Ishikawa (cell line): ENCODE data around the gene ZNF665.

ENCODE experiments used
- CEBPB ChIP-seq: IDR thresholded peaks from 2 replicates; pipeline ENCODE4 v1.6.1; 2012
- CREB1 ChIP-seq: IDR thresholded peaks from 2 replicates; pipeline ENCODE4 v1.6.1; 2012; ENCODE audit warnings: low read depth
- EGR1 ChIP-seq: IDR thresholded peaks from 2 replicates; pipeline ENCODE4 v1.6.1; 2012
- EP300 ChIP-seq: IDR thresholded peaks from 2 replicates; pipeline ENCODE4 v1.6.1; 2012; ENCODE audit warnings: borderline replicate concordance
- FOXM1 ChIP-seq: IDR thresholded peaks from 2 replicates; pipeline ENCODE4 v1.6.1; 2012; ENCODE audit warnings: low read depth, borderline replicate concordance
- MAX ChIP-seq: IDR thresholded peaks from 2 replicates; pipeline ENCODE4 v1.6.1; 2012
- NFIC ChIP-seq: IDR thresholded peaks from 2 replicates; pipeline ENCODE4 v1.6.1; 2012
- RAD21 ChIP-seq: IDR thresholded peaks from 2 replicates; pipeline ENCODE4 v1.6.1; 2012; ENCODE audit warnings: low read depth
- TAF1 ChIP-seq: IDR thresholded peaks from 2 replicates; pipeline ENCODE4 v1.6.1; 2012; ENCODE audit warnings: low read depth, mild to moderate bottlenecking
- TCF12 ChIP-seq: IDR thresholded peaks from 2 replicates; pipeline ENCODE4 v1.6.1; 2012; ENCODE audit warnings: low read depth
- TEAD4 ChIP-seq: IDR thresholded peaks from 2 replicates; pipeline ENCODE4 v1.6.1; 2012
- USF1 ChIP-seq: IDR thresholded peaks from 2 replicates; pipeline ENCODE4 v1.6.1; 2012
- YY1 ChIP-seq: IDR thresholded peaks from 2 replicates; pipeline ENCODE4 v1.6.1; 2012; ENCODE audit warnings: low read depth
- ZBTB7A ChIP-seq: IDR thresholded peaks from 2 replicates; pipeline ENCODE4 v1.6.1; 2012; ENCODE audit warnings: low read depth
- TF ChIP-seq, protein P1 (sequence below): IDR thresholded peaks from 2 replicates; pipeline ENCODE4 v1.6.1; 2012; ENCODE audit warnings: low read depth, mild to moderate bottlenecking

Gene ZNF665

DNA sequence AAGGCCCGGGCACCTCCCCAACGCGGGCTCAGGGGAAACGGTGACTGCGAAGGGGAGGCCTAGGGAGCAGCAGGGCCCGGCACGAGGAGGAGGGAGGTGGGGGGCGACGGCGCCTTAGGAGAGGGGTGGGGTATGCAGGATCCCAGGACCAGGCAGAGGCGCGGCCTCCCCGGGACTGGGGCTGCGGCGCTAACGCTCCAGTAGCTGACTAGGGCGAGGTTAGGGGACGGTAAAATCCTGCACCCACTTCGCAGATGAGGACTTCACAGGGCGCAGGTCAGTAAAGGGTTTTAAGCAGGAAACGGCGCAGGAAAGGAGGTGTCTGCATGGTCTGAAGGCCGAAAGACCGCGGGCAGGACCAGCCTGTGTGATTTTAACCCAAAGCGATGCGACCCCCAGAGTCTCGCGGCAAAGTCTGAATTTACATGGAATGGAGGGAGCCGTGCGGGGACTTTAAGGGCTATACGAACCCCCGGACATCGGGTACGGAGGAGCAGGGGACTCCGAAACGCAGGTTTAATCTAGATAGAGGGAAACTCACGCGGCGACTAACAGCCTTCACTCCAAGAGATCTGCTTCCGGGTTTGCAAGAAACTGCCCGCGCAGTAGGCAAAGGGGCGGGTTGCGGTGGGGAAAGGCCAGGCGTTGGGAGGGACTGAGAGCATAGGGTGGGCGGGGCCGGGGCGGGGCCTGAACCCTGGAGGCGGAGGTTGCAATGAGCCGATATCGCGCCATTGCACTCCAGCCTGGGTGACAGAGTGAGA, at the start of gene ZNF665:
Gene ZNF665, minus strand, starts transcription at position 588 of the 764 bp plus-strand sequence. CDS start 10,460 bp downstream, outside the sequence.
- TF ChIP-seq EGR1, result no peak
- TF ChIP-seq CREB1, result no peak
- TF ChIP-seq FOXM1, result no peak
- TF ChIP-seq, protein P1, sequence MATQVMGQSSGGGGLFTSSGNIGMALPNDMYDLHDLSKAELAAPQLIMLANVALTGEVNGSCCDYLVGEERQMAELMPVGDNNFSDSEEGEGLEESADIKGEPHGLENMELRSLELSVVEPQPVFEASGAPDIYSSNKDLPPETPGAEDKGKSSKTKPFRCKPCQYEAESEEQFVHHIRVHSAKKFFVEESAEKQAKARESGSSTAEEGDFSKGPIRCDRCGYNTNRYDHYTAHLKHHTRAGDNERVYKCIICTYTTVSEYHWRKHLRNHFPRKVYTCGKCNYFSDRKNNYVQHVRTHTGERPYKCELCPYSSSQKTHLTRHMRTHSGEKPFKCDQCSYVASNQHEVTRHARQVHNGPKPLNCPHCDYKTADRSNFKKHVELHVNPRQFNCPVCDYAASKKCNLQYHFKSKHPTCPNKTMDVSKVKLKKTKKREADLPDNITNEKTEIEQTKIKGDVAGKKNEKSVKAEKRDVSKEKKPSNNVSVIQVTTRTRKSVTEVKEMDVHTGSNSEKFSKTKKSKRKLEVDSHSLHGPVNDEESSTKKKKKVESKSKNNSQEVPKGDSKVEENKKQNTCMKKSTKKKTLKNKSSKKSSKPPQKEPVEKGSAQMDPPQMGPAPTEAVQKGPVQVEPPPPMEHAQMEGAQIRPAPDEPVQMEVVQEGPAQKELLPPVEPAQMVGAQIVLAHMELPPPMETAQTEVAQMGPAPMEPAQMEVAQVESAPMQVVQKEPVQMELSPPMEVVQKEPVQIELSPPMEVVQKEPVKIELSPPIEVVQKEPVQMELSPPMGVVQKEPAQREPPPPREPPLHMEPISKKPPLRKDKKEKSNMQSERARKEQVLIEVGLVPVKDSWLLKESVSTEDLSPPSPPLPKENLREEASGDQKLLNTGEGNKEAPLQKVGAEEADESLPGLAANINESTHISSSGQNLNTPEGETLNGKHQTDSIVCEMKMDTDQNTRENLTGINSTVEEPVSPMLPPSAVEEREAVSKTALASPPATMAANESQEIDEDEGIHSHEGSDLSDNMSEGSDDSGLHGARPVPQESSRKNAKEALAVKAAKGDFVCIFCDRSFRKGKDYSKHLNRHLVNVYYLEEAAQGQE, result no peak
- no peak for TF ChIP-seq EP300
- no peak for TF ChIP-seq NFIC
- no peak for TF ChIP-seq TCF12
- peak; percentile 34; the same call in 1 of the 2 replicates for TF ChIP-seq TAF1
- TF ChIP-seq MAX, result peak; percentile 18; the same call in 1 of the 2 replicates
- TF ChIP-seq USF1, result no peak
- TF ChIP-seq RAD21, result no peak
- TF ChIP-seq YY1, result no peak
- TF ChIP-seq CEBPB, result no peak
- no peak for TF ChIP-seq ZBTB7A

DNA sequence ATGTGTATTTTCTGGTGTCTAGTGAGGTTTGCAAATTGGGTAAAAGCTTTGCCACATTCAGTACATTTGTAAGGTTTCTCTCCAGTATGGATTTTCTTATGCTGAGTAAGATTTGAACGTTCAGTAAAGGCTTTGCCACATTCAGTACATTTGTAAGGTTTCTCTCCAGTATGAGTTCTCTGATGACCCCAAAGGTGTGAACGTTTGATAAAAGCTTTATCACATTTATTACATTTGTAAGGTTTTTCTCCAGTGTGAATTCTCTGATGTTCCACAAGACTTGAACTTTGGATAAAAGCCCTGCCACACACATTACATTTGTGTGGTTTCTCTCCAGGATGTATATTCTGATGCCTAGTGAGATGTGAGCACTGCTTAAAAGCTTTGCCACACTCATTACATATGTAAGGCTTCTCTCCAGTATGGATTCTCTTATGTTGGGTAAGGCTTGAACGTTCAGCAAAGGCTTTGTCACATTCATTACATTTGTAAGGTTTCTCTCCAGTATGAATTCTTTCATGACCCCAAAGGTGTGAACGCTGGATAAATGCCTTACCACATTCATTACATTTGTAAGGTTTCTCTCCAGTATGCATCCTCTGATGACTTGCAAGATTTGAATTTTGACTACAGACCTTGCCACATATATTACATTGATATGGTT, 44.1 kb upstream of the ZNF665 start:
- TF ChIP-seq RAD21 (no peak), TAF1 (no peak), TEAD4 (no peak), YY1 (no peak), FOXM1 (no peak), MAX (no peak), CEBPB (no peak), TCF12 (no peak)
- TF ChIP-seq, protein P1, result no peak

DNA sequence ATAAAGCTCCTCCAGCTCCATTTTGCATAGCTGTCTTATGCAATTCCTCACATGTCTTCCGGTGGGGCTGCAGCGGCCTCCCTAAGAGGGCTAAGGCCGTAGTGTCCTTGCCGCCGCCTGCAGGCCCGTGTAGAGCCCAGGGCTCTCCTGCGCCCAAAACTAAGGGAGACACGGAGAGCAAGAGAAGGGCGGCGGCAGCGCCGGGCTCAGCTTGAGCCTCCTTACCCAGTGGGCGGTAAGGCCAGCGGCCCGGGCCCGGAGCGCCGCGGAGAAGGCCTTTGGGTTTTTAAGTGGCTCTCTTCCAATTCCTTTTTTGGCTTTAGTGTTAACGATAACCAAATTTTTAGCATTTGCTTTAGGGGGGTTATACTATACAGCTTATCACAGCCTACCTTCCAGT, 31.4 kb upstream of the ZNF665 start:
- no peak for TF ChIP-seq ZBTB7A
- no peak for TF ChIP-seq CREB1
- no peak for TF ChIP-seq TEAD4
- no peak for TF ChIP-seq MAX
- TF ChIP-seq FOXM1, result no peak
- no peak for TF ChIP-seq USF1
- no peak for TF ChIP-seq EP300
- TF ChIP-seq TCF12, result no peak
- TF ChIP-seq TAF1, result no peak
- TF ChIP-seq RAD21, result no peak
- no peak for TF ChIP-seq EGR1
- TF ChIP-seq CEBPB, result no peak
- TF ChIP-seq NFIC, result no peak
- TF ChIP-seq YY1, result no peak
- TF ChIP-seq, protein P1, result no peak

- no peak for TF ChIP-seq FOXM1
Measured at GRCh38 chr19:53212703-53213320, 19.7 kb upstream of the ZNF665 start.
